Measurements from ENCODE around the gene FHOD3.

GRCh38 chr18:36709315-36709714, 411.8 kb downstream of the FHOD3 start:
- TF ChIP-seq CTCF (IDR thresholded peaks at IDR 0.05) = no peak
- TF ChIP-seq EP300 (IDR thresholded peaks at IDR 0.05) = no peak
- no peak for TF ChIP-seq POLR2A (IDR thresholded peaks at IDR 0.05; ENCODE audit: low read depth)

All from esophagus muscularis mucosa (tissue), 4 donors.